ENCODE measurements around the gene AIP. TPM values are rescaled to one million over a fixed set of nuclear protein-coding genes. Genes with fewer than 3 reads are reported as not detected.

The AIP gene
- total RNA-seq, 6 donors from 2014 or later, result 51.1 to 101 (median 75.3) TPM

DNA sequence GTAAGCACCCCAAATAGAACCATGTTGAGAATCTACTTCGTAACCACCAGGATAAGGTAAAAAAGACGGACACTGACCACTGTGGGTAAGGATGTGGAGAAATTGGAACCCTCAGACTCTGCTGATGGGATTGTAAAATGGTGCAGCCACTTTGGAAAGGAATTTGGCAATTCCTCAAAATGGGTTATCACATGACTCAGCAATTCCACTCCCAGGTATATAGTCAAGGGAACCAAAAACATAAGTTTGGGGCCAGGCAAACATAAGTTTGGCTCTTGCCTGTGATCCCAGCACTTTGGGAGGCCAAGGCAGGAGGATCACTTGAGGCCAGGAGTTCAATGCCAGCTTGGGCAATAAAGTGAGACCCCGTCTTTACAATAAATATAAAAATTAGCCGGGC, 45.5 kb downstream of the AIP start:
- Histone ChIP-seq H3K27me3 (no peaks in the 10 kb centered on the region), H3K4me3 (no peak overlapping the region), H3K9me3 (peaks cover 0 to under 1% (median 0%) of the 10 kb centered on the region in 4 donors), H3K4me1 (no peaks in the 10 kb centered on the region), H3K36me3 (no peaks in the 10 kb centered on the region), H3K27ac (no peak overlapping the region)
- TF ChIP-seq EP300 (IDR thresholded peaks at IDR 0.05) (no peak), POLR2AphosphoS5 (IDR thresholded peaks at IDR 0.05) (no peak), POLR2A (IDR thresholded peaks at IDR 0.05) (no peak)
- TF ChIP-seq, protein P1, sequence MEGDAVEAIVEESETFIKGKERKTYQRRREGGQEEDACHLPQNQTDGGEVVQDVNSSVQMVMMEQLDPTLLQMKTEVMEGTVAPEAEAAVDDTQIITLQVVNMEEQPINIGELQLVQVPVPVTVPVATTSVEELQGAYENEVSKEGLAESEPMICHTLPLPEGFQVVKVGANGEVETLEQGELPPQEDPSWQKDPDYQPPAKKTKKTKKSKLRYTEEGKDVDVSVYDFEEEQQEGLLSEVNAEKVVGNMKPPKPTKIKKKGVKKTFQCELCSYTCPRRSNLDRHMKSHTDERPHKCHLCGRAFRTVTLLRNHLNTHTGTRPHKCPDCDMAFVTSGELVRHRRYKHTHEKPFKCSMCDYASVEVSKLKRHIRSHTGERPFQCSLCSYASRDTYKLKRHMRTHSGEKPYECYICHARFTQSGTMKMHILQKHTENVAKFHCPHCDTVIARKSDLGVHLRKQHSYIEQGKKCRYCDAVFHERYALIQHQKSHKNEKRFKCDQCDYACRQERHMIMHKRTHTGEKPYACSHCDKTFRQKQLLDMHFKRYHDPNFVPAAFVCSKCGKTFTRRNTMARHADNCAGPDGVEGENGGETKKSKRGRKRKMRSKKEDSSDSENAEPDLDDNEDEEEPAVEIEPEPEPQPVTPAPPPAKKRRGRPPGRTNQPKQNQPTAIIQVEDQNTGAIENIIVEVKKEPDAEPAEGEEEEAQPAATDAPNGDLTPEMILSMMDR (IDR thresholded peaks at IDR 0.05), result no peak
- WGBS, 2 donors, result 88 to 95% methylated on average over 4 of the region's 4 CpGs
- no peak for DNase-seq
- no peak for ATAC-seq (ENCODE audit: low FRiP score in 2 of 2)

- WGBS, 2 donors, result 83 to 86% methylated on average over 4 of the region's 5 CpGs
- Histone ChIP-seq H3K4me1 (no peaks in the 10 kb centered on the region), H3K9me3 (peaks cover 0 to 10% (median 5%) of the 10 kb centered on the region in 4 donors), H3K27me3 (no peaks in the 10 kb centered on the region), H3K36me3 (no peaks in the 10 kb centered on the region), H3K27ac (no peak overlapping the region), H3K4me3 (no peak overlapping the region)
- ATAC-seq (ENCODE audit: low FRiP score in 2 of 2) (no peak), DNase-seq (no peak)
- TF ChIP-seq POLR2A (IDR thresholded peaks at IDR 0.05) (no peak), EP300 (IDR thresholded peaks at IDR 0.05) (no peak), POLR2AphosphoS5 (IDR thresholded peaks at IDR 0.05) (no peak)
- TF ChIP-seq, protein P1 (IDR thresholded peaks at IDR 0.05), result no peak
Observed at GRCh38 chr11:67530282-67530592, 47.4 kb downstream of the AIP start.

- Histone ChIP-seq H3K27me3 (no peaks in the 10 kb centered on the region), H3K4me1 (no peaks in the 10 kb centered on the region), H3K9me3 (peaks cover 0 to 10% (median 5%) of the 10 kb centered on the region in 4 donors), H3K36me3 (no peaks in the 10 kb centered on the region), H3K27ac (no peak overlapping the region), H3K4me3 (no peak overlapping the region)
- ATAC-seq (ENCODE audit: low FRiP score in 2 of 2) (no peak), DNase-seq (no peak)
- TF ChIP-seq POLR2A (IDR thresholded peaks at IDR 0.05) (no peak), POLR2AphosphoS5 (IDR thresholded peaks at IDR 0.05) (no peak), EP300 (IDR thresholded peaks at IDR 0.05) (no peak)
- TF ChIP-seq, protein P1 (IDR thresholded peaks at IDR 0.05), result no peak
- 78 to 83% methylated on average over 2 of the region's 2 CpGs for WGBS, 2 donors
Observed at GRCh38 chr11:67532889-67533288, 50.1 kb downstream of the AIP start.

- DNase-seq (no peak), ATAC-seq (ENCODE audit: low FRiP score in 2 of 2) (no peak)
- H3K27ac ChIP-seq, result no peak overlapping the region
- no peaks in the 10 kb centered on the region for H3K4me1 ChIP-seq
- TF ChIP-seq POLR2AphosphoS5 (IDR thresholded peaks at IDR 0.05) (no peak), POLR2A (IDR thresholded peaks at IDR 0.05) (no peak), EP300 (IDR thresholded peaks at IDR 0.05) (no peak)
- TF ChIP-seq, protein P1 (IDR thresholded peaks at IDR 0.05), result no peak
- H3K27me3 ChIP-seq, result no peaks in the 10 kb centered on the region
- 31 to 36% methylated on average over 4 of the region's 4 CpGs for WGBS, 2 donors
- no peak overlapping the region for H3K4me3 ChIP-seq
- peaks cover 0 to 10% (median 5%) of the 10 kb centered on the region in 4 donors for H3K9me3 ChIP-seq
- no peaks in the 10 kb centered on the region for H3K36me3 ChIP-seq
Observed at GRCh38 chr11:67534070-67534679, 51.3 kb downstream of the AIP start.

DNA sequence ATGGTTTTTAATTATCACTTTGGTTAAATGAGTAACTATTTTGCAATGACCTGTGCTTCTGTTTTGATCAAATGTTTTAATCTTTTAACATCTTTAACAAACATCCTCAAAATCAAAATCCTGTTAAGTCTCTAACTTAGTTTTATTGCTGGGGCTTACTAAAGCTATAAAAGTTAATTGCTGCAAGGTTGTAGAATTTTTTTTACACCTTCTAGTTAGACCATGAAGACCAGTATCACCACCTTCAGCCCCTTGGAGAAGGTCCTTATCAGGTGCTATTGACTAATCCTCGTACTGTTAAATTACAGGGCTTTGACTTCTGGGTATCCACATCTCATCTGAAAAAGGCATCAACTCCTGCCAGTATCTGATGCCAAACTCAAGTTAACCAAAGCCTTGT, 52.7 kb downstream of the AIP start:
- WGBS, 2 donors, result 86 to 88% methylated on average over 1 of the region's 1 CpG
- H3K36me3 ChIP-seq, result no peaks in the 10 kb centered on the region
- ATAC-seq (ENCODE audit: low FRiP score in 2 of 2) (no peak), DNase-seq (no peak)
- H3K4me1 ChIP-seq, result no peaks in the 10 kb centered on the region
- no peaks in the 10 kb centered on the region for H3K27me3 ChIP-seq
- H3K4me3 ChIP-seq, result no peak overlapping the region
- H3K27ac ChIP-seq, result no peak overlapping the region
- H3K9me3 ChIP-seq, result peaks cover 0 to 10% (median 5%) of the 10 kb centered on the region in 4 donors
- TF ChIP-seq POLR2AphosphoS5 (IDR thresholded peaks at IDR 0.05), result no peak
- TF ChIP-seq EP300 (IDR thresholded peaks at IDR 0.05), result no peak
- TF ChIP-seq, protein P1 (IDR thresholded peaks at IDR 0.05), result no peak
- no peak for TF ChIP-seq POLR2A (IDR thresholded peaks at IDR 0.05)
